22Rv1 (cell line): ENCODE data around the gene SSBP2.

ENCODE experiments used
- ZFX ChIP-seq: fragments of 450-650 bp; IDR thresholded peaks from 2 replicates; pipeline ENCODE4 v1.6.1; 2017; ENCODE audit warnings: antibody characterized with exemption, borderline replicate concordance
- TF ChIP-seq, protein P1 (sequence below): fragments of 450-650 bp; IDR thresholded peaks from 2 replicates; pipeline ENCODE4 v1.5.1; 2017; ENCODE audit warnings: mild to moderate bottlenecking

DNA sequence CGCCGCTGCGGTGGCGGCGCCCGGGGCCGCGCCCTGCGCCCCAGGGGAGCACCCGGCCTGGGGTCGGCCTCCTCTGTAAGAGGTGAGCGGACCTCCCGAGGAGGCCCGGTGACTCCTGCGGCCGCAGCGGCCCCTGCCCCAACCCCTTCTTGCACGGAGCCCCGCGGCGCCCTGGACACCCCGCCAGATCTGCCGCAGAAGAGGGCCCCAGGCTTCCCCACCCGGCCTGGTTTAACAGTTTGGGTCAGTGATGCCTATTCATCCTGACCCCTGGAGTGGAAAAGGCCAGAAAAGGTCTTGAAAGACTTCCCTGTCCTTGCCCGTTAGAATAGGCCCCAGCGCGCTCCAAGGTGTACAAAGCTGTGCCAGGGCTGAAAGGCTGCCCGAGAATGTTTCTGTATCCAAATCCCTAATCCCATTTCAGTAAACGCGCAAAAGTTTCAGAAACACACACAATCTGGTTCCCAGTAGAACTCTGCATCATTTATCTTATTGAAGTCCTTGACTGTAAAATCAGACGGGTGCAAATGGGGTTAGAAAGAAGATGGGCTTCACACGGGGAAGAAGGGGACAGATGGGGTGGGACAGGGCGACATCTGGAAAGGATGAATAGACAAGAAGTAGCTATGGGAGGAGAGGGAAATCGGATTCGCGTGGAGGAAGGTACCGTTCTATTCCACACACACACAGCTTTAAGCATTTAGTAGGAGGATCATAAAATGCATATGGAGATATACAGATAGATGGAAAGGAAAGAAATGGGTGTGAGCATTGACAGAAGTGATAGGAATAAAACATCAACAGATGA lies 1.1 kb upstream of the SSBP2 start:
- TF ChIP-seq, protein P1, sequence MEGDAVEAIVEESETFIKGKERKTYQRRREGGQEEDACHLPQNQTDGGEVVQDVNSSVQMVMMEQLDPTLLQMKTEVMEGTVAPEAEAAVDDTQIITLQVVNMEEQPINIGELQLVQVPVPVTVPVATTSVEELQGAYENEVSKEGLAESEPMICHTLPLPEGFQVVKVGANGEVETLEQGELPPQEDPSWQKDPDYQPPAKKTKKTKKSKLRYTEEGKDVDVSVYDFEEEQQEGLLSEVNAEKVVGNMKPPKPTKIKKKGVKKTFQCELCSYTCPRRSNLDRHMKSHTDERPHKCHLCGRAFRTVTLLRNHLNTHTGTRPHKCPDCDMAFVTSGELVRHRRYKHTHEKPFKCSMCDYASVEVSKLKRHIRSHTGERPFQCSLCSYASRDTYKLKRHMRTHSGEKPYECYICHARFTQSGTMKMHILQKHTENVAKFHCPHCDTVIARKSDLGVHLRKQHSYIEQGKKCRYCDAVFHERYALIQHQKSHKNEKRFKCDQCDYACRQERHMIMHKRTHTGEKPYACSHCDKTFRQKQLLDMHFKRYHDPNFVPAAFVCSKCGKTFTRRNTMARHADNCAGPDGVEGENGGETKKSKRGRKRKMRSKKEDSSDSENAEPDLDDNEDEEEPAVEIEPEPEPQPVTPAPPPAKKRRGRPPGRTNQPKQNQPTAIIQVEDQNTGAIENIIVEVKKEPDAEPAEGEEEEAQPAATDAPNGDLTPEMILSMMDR = no peak
- no peak for TF ChIP-seq ZFX
